Activated naive CD8-positive, alpha-beta T cell treated with anti-CD3 and anti-CD28 coated beads for 36 hours (primary cell): ENCODE results near the gene MAPK11. TPM values are rescaled to one million over a fixed set of nuclear protein-coding genes. Genes with fewer than 3 reads are reported as not detected.
A peak's percentile ranks its signal among the peaks of the same experiment; 100 is the strongest.

Experiments used
- DNase-seq: peaks from one replicate; pipeline ENCODE4 v3.0.0; 2021
- H3K27ac Mint-ChIP-seq: one replicate; pipeline ENCODE4 v1.8.0; 2022; ENCODE audit warnings: mild to moderate bottlenecking, moderate library complexity, mixed read lengths
- H3K27me3 Mint-ChIP-seq: one replicate; pipeline ENCODE4 v1.8.0; 2022; ENCODE audit warnings: mild to moderate bottlenecking, mixed read lengths
- H3K36me3 Mint-ChIP-seq: one replicate; pipeline ENCODE4 v1.8.0; 2021; ENCODE audit warnings: mild to moderate bottlenecking, mixed read lengths
- H3K4me1 Mint-ChIP-seq: one replicate; pipeline ENCODE4 v1.8.0; 2021; ENCODE audit warnings: mixed read lengths
- H3K4me3 Mint-ChIP-seq: one replicate; pipeline ENCODE4 v1.8.0; 2022; ENCODE audit warnings: mild to moderate bottlenecking, moderate library complexity, mixed read lengths
- H3K9me3 Mint-ChIP-seq: one replicate; pipeline ENCODE4 v1.8.0; 2022; ENCODE audit warnings: mixed read lengths
- total RNA-seq, 2 experiments: library from RNA; stranded (reverse); gene quantifications; one replicate each; pipeline ENCODE4 v1.2.3, GENCODE V29; 2021

MAPK11 gene
- total RNA-seq, 2 experiments from 2014 or later = 3.2 to 3.3 TPM

GRCh38 chr22:50257451-50258360 is 12.5 kb downstream of the MAPK11 start:
- Mint-ChIP-seq H3K9me3 (no peaks in the 10 kb centered on the region), H3K27me3 (peaks cover 30% of the 10 kb centered on the region), H3K36me3 (no peaks in the 10 kb centered on the region), H3K4me1 (peaks cover 5% of the 10 kb centered on the region), H3K27ac (no peak overlapping the region), H3K4me3 (no peak overlapping the region)
- DNase-seq = no peak

- Mint-ChIP-seq H3K36me3 (no peaks in the 10 kb centered on the region), H3K27me3 (peaks cover 24% of the 10 kb centered on the region), H3K9me3 (no peaks in the 10 kb centered on the region), H3K4me1 (peaks cover under 1% of the 10 kb centered on the region), H3K4me3 (no peak overlapping the region), H3K27ac (no peak overlapping the region)
- no peak for DNase-seq
Observed at GRCh38 chr22:50257041-50257440, 13.1 kb downstream of the MAPK11 start.

GRCh38 chr22:50256258-50256862 is 13.8 kb downstream of the MAPK11 start:
- H3K4me3 Mint-ChIP-seq = no peak overlapping the region
- peaks cover 22% of the 10 kb centered on the region for H3K27me3 Mint-ChIP-seq
- H3K4me1 Mint-ChIP-seq = no peaks in the 10 kb centered on the region
- H3K36me3 Mint-ChIP-seq = no peaks in the 10 kb centered on the region
- no peaks in the 10 kb centered on the region for H3K9me3 Mint-ChIP-seq
- no peak for DNase-seq
- no peak overlapping the region for H3K27ac Mint-ChIP-seq

- no peak overlapping the region for H3K27ac Mint-ChIP-seq
- H3K4me3 Mint-ChIP-seq = no peak overlapping the region
- H3K9me3 Mint-ChIP-seq = no peaks in the 10 kb centered on the region
Observed at GRCh38 chr22:50255607-50256006, 14.6 kb downstream of the MAPK11 start.

GRCh38 chr22:50255099-50255498 is 15.1 kb downstream of the MAPK11 start:
- H3K4me3 Mint-ChIP-seq = no peak overlapping the region
- no peaks in the 10 kb centered on the region for H3K9me3 Mint-ChIP-seq
- DNase-seq = no peak
- H3K36me3 Mint-ChIP-seq = no peaks in the 10 kb centered on the region
- peaks cover 5% of the 10 kb centered on the region for H3K4me1 Mint-ChIP-seq
- no peak overlapping the region for H3K27ac Mint-ChIP-seq
- peaks cover 16% of the 10 kb centered on the region for H3K27me3 Mint-ChIP-seq

More at GRCh38 chr22:50255607-50256006, 14.6 kb downstream of the MAPK11 start:
- peaks cover 1% of the 10 kb centered on the region for H3K4me1 Mint-ChIP-seq
- peaks cover 21% of the 10 kb centered on the region for H3K27me3 Mint-ChIP-seq
- no peaks in the 10 kb centered on the region for H3K36me3 Mint-ChIP-seq
- no peak for DNase-seq

- no peak for DNase-seq
- peaks cover 4% of the 10 kb centered on the region for H3K27me3 Mint-ChIP-seq
- no peaks in the 10 kb centered on the region for H3K9me3 Mint-ChIP-seq
- no peak overlapping the region for H3K27ac Mint-ChIP-seq
- no peaks in the 10 kb centered on the region for H3K36me3 Mint-ChIP-seq
- H3K4me3 Mint-ChIP-seq = no peak overlapping the region
- peaks cover 5% of the 10 kb centered on the region for H3K4me1 Mint-ChIP-seq
Observed at GRCh38 chr22:50253941-50254340, 16.2 kb downstream of the MAPK11 start.

GRCh38 chr22:50253046-50253915 is 16.9 kb downstream of the MAPK11 start:
- Mint-ChIP-seq H3K9me3 (no peaks in the 10 kb centered on the region), H3K4me1 (peaks cover 5% of the 10 kb centered on the region), H3K36me3 (no peaks in the 10 kb centered on the region), H3K27ac (no peak overlapping the region), H3K27me3 (no peaks in the 10 kb centered on the region), H3K4me3 (no peak overlapping the region)
- DNase-seq = no peak

- Mint-ChIP-seq H3K27me3 (no peaks in the 10 kb centered on the region), H3K4me1 (peaks cover 8% of the 10 kb centered on the region), H3K9me3 (no peaks in the 10 kb centered on the region), H3K36me3 (peaks cover 5% of the 10 kb centered on the region), H3K4me3 (no peak overlapping the region), H3K27ac (no peak overlapping the region)
- peak; percentile 72 for DNase-seq
Observed at GRCh38 chr22:50252082-50253045, 17.8 kb downstream of the MAPK11 start.

- Mint-ChIP-seq H3K27me3 (no peaks in the 10 kb centered on the region), H3K36me3 (peaks cover 8% of the 10 kb centered on the region), H3K4me3 (peak overlapping the region; percentile 18), H3K4me1 (peaks cover 11% of the 10 kb centered on the region), H3K9me3 (no peaks in the 10 kb centered on the region), H3K27ac (no peak overlapping the region)
- DNase-seq = no peak
Observed at GRCh38 chr22:50251477-50252081, 18.6 kb downstream of the MAPK11 start.

GRCh38 chr22:50250555-50251476 is 19.4 kb downstream of the MAPK11 start, which contains the start of gene HDAC10:
TSS of gene HDAC10 (minus strand) at chr22:50251265. CDS start at chr22:50251032, 233 bp downstream.
- peak within 1 kb of the TSS; percentile 81 for H3K27ac Mint-ChIP-seq
- DNase-seq = peak; percentile 91
- peaks cover 11% of the 10 kb centered on the region for H3K4me1 Mint-ChIP-seq
- H3K36me3 Mint-ChIP-seq = peaks cover 8% of the 10 kb centered on the region
- H3K27me3 Mint-ChIP-seq = no peaks in the 10 kb centered on the region
- H3K9me3 Mint-ChIP-seq = no peaks in the 10 kb centered on the region
- H3K4me3 Mint-ChIP-seq = peak within 1 kb of the TSS; percentile 83

GRCh38 chr22:50250249-50250554 is 20.0 kb downstream of the MAPK11 start:
- Mint-ChIP-seq H3K36me3 (peaks cover 8% of the 10 kb centered on the region), H3K27me3 (no peaks in the 10 kb centered on the region), H3K4me3 (peak overlapping the region; percentile 83), H3K27ac (no peak overlapping the region), H3K4me1 (peaks cover 11% of the 10 kb centered on the region), H3K9me3 (no peaks in the 10 kb centered on the region)
- no peak for DNase-seq

- DNase-seq = no peak
- Mint-ChIP-seq H3K27ac (no peak overlapping the region), H3K9me3 (no peaks in the 10 kb centered on the region)
Observed at GRCh38 chr22:50249341-50250248, 20.6 kb downstream of the MAPK11 start.

More at GRCh38 chr22:50249341-50250248, 20.6 kb downstream of the MAPK11 start:
- Mint-ChIP-seq H3K4me3 (peak overlapping the region; percentile 83), H3K27me3 (no peaks in the 10 kb centered on the region), H3K4me1 (peaks cover 11% of the 10 kb centered on the region), H3K36me3 (peaks cover 11% of the 10 kb centered on the region)
